ENCODE results near the gene WWC1.

GRCh38 chr5:168353216-168353957 lies 61.9 kb downstream of the WWC1 start:
- no peak for TF ChIP-seq CTCF (IDR thresholded peaks at IDR 0.05; ENCODE audit: low read length)
- TF ChIP-seq EZH2 (IDR thresholded peaks at IDR 0.05; ENCODE audit: borderline replicate concordance, low read length): no peak
